ENCODE data around the gene TMEM182.

The TMEM182 gene

DNA sequence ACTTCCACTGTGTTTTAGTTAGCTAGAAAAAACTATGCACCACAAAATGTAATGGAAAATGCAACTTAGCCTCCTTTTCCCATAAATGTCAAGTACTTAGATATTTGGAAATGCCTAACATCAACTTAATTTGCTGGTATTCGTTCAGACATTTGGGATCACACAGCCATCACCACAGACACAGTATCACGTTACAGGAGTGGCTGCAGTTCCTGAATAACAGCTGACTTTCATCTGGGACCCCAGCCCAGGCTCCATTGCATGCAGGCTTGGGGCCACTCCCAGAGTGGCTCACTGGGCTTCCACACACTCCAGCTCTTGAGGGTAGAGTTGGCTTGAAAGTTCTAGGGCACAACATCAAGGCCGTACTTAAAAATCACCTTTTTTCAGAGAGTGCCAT lies 9.3 kb downstream of the TMEM182 start:
- no peaks in the 10 kb centered on the region for H3K9me3 ChIP-seq (ENCODE audit: control insufficient read depth, insufficient read depth, low read depth, low read length)
- H3K27ac ChIP-seq (ENCODE audit: extremely low read depth, low read depth, low read length) = no peak overlapping the region
- H3K4me3 ChIP-seq (ENCODE audit: low read depth, low read length) = no peak overlapping the region
- POLR2A ChIA-PET = no interaction called here
- no peaks in the 10 kb centered on the region for H3K4me1 ChIP-seq (ENCODE audit: control insufficient read depth, insufficient read depth, low read length)
- H3K36me3 ChIP-seq (ENCODE audit: control insufficient read depth in 2 of 2, insufficient read depth in 1 of 2, low read length in 2 of 2) = peaks cover 0 to 1% of the 10 kb centered on the region in 2 experiments; a peak in 1 of 3 replicates
- CTCF ChIA-PET = interaction anchor here (0.8 kb wide), 1 partner anchor 16 kb away, joined by 3 read pairs; no protein-coding TSS in a partner anchor
- TF ChIP-seq ZNF473 (tag by site-specific recombination; IDR thresholded peaks at IDR 0.05) = no peak
- TF ChIP-seq ZNF423 (tag by site-specific recombination; IDR thresholded peaks at IDR 0.05) = no peak
- no peak for TF ChIP-seq ZNF514 (tag by site-specific recombination; IDR thresholded peaks at IDR 0.05)
- TF ChIP-seq ZNF837 (tag by site-specific recombination; IDR thresholded peaks at IDR 0.05) = no peak
- TF ChIP-seq ZNF585B (tag by site-specific recombination; IDR thresholded peaks at IDR 0.05) = no peak

DNA sequence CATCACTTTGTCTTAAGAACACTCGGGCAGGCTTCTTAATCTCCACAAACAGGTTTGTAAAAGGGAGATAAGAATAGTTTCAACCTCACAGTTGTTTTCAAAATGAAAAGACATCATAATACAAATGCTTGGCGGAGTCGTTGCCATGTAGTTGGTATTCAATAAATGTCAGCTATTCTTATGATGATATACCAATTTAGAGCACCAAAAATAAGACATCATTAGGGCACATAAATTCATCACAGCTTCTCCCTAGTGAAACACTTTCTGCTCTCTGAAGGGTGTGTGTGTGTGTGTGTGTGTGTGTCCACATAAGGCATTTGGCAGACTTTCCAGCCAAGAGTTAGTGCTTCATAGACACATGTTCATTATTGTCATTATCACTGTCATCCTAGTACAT lies 10.8 kb downstream of the TMEM182 start:
- Histone ChIP-seq H3K9me3 (ENCODE audit: control insufficient read depth, insufficient read depth, low read depth, low read length) (no peaks in the 10 kb centered on the region), H3K27ac (ENCODE audit: extremely low read depth, low read depth, low read length) (no peak overlapping the region), H3K4me3 (ENCODE audit: low read depth, low read length) (no peak overlapping the region), H3K36me3 (ENCODE audit: control insufficient read depth in 2 of 2, insufficient read depth in 1 of 2, low read length in 2 of 2) (no peaks in the 10 kb centered on the region), H3K4me1 (ENCODE audit: control insufficient read depth, insufficient read depth, low read length) (no peaks in the 10 kb centered on the region)
- TF ChIP-seq ZNF48 (tag by site-specific recombination; IDR thresholded peaks at IDR 0.05) (no peak), KLF8 (tag by site-specific recombination; IDR thresholded peaks at IDR 0.05) (no peak), ZNF121 (tag by site-specific recombination; IDR thresholded peaks at IDR 0.05) (no peak), ZIC2 (tag by site-specific recombination; IDR thresholded peaks at IDR 0.05) (no peak), ZBTB44 (tag by site-specific recombination; IDR thresholded peaks at IDR 0.05) (no peak), ZXDB (tag by site-specific recombination; IDR thresholded peaks at IDR 0.05) (no peak), ZNF843 (tag by site-specific recombination; IDR thresholded peaks at IDR 0.05) (no peak), ZNF677 (tag by site-specific recombination; IDR thresholded peaks at IDR 0.05) (no peak), ZNF391 (tag by site-specific recombination; IDR thresholded peaks at IDR 0.05; ENCODE audit: borderline replicate concordance, low read depth) (no peak)
- ChIA-PET CTCF (interaction anchor here (0.8 to 2.5 kb wide), 4 partner anchors 14 to 68 kb away, joined by 3 to 12 read pairs (median 7); no protein-coding TSS in a partner anchor), POLR2A (no interaction called here)

DNA sequence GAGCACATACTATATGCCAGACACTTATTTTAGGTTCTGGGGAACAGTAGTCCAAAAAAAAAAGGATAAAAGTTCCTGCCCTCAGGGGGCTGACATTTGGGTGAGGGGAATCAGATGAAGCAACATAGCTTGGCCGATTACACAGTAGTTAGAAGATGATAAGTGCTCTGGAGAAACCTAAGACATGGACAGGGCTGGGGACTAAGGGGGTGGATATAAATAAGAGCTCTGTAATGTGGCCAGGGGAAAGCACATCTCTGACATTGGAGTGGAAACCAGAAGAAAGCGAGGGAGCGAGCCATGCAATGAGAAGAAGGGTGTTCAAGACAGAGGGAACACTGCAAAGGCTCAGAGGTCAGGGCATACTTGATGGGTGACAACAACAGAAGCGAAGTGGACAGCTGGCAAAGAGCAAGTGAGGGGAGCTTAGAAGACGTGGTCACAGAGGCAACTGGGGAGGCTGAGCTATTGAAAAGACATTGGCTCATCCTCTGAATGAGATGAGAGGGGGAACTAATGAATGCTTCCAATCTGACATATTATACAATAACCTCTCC lies 11.4 kb downstream of the TMEM182 start:
- Histone ChIP-seq H3K4me1 (ENCODE audit: control insufficient read depth, insufficient read depth, low read length) (no peaks in the 10 kb centered on the region), H3K9me3 (ENCODE audit: control insufficient read depth, insufficient read depth, low read depth, low read length) (no peaks in the 10 kb centered on the region), H3K36me3 (ENCODE audit: control insufficient read depth in 2 of 2, insufficient read depth in 1 of 2, low read length in 2 of 2) (no peaks in the 10 kb centered on the region), H3K27ac (ENCODE audit: extremely low read depth, low read depth, low read length) (no peak overlapping the region), H3K4me3 (ENCODE audit: low read depth, low read length) (no peak overlapping the region)
- ChIA-PET CTCF (interaction anchor here (1.7 to 2.5 kb wide), 2 partner anchors 20 to 33 kb away, joined by 11 to 12 read pairs; no protein-coding TSS in a partner anchor), POLR2A (no interaction called here)
- no peak for TF ChIP-seq ZNF792 (tag by site-specific recombination; IDR thresholded peaks at IDR 0.05)
- no peak for TF ChIP-seq OVOL3 (tag by site-specific recombination; IDR thresholded peaks at IDR 0.05)
- no peak for TF ChIP-seq OSR2 (tag by site-specific recombination; IDR thresholded peaks at IDR 0.05)
- no peak for TF ChIP-seq ZEB2 (tag by site-specific recombination; IDR thresholded peaks at IDR 0.05)
- TF ChIP-seq ZNF600 (tag by site-specific recombination; IDR thresholded peaks at IDR 0.05) = no peak
- no peak for TF ChIP-seq ZBTB8A (tag by site-specific recombination; IDR thresholded peaks at IDR 0.05)
- no peak for TF ChIP-seq ZBTB7A (tag by site-specific recombination; IDR thresholded peaks at IDR 0.05; ENCODE audit: low read depth)
- no peak for TF ChIP-seq ZNF292 (tag by site-specific recombination; IDR thresholded peaks at IDR 0.05; ENCODE audit: borderline replicate concordance, low read depth)
- TF ChIP-seq ZNF660 (tag by site-specific recombination; IDR thresholded peaks at IDR 0.05) = no peak
- no peak for TF ChIP-seq INSM2 (tag by site-specific recombination; IDR thresholded peaks at IDR 0.05)
- TF ChIP-seq REST (tag by site-specific recombination; IDR thresholded peaks at IDR 0.05) = no peak

All from HEK293 (cell line).